Right hindlimb (tissue), 1 donor: ENCODE results near the gene UBR3.
"Not testable (repeated sequence)": the region's sequence is repeated elsewhere in the genome, so short reads cannot be mapped to it uniquely, and the experiment has no call there.

Source experiments
- DNase-seq: peaks from one replicate; pipeline ENCODE4 v3.0.0-alpha.2; 2018

UBR3 gene

DNA sequence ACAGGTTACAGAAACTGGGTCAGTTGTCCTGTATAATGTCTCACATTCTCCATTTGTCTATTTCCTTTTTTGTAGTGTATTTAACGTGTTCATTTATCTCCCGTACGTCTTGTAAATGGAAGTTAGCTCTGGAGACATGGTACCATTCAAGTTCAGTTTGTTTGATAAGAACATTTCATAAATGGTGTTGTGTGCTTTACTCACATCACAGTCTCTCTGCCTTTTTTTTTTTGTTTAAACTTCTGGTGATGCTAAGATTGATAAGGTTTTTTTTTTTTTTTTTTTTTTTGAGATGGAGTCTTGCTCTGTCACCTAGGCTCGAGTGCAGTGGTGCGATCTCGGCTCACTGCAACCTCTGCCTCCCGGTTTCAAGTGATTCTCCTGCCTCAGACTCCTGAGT, 41.7 kb downstream of the UBR3 start:
- DNase-seq, result no peak

DNA sequence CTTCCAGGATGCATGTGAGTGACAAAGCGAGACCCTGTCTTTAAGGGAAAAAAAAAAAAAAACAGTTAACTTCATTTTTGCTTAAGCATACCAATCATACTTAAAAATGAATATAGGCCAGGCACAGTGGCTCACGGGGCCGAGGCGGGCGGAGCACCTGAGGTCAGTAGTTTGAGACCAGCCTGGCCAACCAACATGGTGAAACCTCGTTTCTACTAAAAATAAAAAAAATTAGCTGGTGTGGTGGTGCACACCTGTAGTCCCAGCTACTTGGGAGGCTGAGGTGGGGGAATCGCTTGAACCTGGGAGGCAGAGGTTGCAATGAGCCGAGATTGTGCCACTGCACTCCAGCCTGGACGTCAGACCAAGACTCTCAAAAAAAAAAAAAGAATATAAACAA, 44.1 kb downstream of the UBR3 start:
- DNase-seq, result not testable (repeated sequence)

DNA sequence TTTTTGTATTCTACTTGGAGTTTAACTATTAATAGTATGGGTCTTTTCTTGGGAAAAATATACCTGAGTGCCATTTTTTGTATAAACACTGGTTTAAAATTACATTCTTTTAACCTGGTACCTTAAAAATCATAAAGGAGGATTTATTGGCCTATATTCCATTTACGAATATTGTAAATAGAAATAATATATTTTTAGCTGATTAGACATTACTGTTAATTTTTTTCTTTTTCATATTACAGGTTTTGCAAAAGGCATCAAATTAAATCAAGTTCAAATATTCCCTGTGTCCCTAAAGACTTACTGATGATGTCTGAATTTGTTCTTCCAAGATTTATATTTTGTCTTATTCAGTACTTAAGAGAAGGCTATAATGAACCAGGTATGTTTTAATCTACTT, 44.7 kb downstream of the UBR3 start:
- no peak for DNase-seq

DNA sequence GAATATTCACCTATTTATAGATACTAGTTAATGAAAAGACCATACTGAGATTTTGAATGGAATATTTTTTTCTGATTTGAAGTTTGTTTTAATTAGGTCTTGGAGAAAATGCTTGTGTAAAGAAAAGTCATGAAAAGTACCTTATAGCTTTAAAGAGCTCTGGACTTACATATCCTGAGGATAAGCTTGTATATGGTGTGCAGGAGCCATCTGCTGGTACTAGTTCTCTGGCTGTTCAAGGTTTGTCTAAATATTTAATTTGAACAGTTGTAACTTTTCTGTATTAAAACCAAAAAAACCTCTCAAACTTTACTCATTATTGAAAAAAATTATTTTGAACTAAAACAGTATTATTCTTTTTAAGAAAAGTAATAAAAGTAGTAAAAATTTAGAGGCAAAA, 50.1 kb downstream of the UBR3 start:
- no peak for DNase-seq

DNA sequence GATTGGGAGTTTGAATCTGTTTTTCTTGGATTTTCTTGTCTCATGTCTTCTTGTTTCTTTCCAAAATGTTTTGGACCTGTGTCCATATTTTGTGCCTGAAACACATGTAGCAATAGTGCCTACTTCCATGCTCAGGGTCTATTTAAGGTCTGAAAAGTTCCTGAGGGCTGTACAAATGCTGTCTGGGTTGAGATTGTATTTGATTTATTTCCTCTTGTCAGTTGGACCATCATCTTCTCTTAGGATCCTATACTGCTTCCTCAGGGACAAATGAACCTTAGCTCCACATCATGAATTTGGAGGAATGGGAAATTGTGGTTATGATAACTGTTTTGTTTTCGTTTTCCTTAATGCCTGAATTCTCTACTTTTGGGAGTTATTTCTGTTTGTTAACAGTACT, 59.9 kb downstream of the UBR3 start:
- DNase-seq, result no peak

DNA sequence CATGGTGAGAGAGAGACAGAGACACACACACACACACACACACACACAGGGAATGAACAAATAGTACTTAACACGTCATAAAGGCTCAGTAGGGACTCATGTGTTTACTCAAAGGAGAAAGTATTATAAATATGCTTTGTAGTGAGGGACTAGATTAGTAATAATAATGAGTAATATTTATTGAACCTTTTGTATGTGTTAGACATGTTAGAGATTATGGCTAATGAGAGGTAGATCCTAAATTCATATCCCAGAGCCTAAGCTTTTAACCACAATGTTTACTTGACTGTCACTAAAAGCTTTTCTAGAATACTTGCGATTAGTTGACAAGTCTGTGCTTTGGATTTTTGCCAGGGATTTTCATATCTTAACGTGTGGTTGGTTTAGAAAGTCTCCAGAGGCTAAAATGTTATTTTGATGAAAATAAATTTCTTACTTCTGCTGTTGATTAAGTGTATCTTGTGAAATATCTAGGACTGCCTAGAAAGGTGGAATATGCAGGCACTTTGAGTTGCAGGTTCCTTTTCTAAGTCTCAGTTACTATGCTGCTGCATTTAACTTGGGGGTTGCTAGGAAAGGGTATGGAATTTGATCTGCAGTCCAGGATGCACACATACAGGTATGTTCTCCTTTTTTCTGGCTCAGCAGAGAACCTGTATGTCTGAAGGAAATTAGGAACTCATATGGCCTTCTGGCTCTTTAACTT, 64.5 kb downstream of the UBR3 start:
- DNase-seq, result no peak

DNA sequence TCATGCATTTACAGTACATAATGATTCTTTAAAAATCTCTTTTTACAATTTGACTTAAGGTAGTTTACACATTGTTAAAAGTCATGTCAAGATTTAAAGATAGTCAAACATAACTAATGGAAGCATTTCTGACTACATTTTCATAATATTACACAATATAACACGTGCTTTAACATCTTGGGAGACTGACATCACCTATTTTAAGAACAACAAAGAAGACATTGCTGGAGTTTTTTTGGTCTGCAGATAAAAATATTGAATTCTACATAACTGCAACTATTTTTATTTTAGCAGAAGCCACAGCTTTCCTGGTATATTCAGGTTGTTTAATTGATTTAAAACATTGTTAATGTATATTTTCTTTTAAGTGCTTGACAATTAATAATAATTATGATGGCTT, 65.7 kb downstream of the UBR3 start:
- no peak for DNase-seq

DNA sequence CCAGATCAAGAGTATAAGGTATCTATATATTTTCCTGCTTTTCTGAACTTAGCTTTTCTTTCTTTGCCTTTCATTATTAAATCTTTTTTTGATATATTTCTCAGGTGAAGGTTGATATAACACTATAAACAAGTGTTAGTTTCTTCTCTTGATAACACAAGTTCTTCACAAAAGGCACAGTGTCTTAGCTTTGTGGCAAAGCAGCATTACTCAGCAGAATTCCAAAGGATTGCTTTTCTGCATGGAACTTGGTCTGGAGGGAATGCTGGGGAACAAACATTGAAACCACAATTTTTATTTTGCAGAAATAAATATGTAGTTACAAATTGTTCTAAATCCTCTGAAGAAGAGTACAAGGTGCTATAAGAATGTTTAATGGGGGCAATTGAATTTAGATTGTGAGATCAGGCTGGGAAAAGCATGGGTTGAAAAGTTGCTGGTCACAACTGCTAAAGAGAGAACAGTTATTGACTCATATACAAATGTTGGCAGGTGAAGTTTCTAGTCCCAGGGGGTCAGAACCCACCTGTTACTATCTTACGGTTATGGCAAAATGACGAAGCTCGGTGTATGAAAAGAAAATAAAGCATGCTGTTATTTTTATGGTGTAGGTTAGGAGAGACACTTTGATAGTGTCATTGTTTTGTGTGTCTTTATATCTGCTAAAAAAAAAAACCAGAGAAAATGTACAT, 68.2 kb downstream of the UBR3 start:
- no peak for DNase-seq

DNA sequence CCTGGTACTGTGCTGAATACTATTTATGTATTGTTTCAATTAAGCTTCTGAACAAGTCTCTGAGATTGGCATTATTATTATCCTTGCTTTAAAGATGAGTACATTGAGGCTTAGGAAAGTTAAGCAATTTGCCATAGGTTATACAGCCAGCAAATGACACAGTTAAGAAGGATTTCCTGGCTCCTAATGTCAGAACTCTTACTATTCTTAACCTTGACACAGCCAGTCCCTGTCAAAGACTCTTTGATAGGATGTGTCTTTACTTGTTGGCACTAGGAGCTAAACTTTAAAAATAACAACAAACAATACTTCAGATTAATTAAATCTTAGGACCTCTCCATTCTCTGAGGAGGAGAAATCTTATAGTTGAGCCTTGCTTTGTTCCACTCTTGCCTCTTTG, 70.6 kb downstream of the UBR3 start:
- no peak for DNase-seq

DNA sequence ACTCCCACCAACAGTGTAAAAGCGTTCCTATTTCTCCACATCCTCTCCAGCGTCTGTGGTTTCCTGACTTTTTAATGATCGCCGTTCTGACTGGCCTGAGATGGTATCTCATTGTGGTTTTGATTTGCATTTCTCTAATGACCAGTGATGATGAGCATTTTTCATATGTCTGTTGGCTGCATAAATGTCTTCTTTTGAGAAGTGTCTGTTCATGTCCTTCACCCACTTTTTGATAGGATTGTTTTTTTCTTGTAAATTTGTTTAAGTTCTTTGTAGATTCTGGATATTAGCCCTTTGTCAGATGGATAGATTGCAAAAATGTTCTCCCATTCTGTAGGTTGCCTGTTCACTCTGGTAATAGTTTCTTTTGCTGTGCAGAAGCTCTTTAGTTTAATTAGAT, 72.8 kb downstream of the UBR3 start:
- DNase-seq, result not testable (repeated sequence)

DNA sequence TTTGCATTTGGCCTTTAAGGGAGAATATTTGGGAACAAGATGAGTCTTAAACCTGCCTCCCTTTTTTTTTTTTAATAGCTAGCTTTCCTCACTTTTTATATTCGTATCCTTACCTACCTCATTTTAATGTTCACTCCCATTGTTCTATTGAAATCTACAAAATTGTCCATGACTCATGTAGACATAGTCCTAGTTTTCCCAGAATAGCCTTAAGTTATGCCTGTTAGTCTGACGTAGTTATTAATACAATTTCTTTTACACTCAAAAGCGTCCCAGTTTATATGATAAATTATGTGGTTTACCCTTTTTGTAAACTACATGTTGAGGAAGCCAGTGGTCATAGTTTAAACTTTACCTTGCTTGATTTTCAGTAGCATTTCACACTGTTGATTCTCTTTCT, 73.4 kb downstream of the UBR3 start:
- DNase-seq, result no peak

DNA sequence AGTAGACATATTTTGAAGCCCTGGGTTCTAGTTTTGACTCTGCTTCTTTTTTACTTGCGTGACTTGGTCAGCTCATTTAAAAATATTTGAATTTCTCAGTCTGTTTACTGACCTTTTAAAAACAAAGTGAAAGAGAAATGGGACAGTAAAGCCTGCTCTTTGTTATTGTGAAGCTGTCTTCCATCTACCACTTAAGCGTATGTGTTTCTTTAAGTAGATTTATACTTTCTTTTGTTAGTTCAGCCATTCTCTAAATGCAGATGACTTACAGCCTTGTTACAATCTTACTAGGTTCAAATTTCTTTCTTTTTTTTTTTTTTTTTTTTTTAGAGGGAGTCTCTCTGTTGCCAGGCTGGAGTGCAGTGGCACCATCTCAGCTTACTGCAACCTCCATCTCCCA, 79.5 kb downstream of the UBR3 start:
- no peak for DNase-seq

DNA sequence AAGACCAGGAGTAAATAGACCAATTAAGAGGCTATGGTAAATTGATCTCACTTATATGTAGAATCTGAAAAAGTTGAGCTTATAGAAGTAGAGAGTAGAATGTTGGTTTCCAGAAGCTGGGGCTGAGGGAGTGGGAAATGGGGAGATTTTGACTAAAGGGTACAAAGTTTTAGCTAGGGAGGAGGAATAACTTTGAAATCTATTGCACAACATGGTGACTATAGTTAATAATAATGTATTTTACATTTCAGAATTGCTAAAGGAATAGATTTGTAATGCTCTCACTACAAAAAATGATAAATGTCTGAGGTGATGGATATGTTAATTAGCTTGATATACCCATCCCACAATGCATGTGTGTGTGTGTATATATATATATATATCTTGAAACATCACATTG, 82.1 kb downstream of the UBR3 start:
- no peak for DNase-seq

DNA sequence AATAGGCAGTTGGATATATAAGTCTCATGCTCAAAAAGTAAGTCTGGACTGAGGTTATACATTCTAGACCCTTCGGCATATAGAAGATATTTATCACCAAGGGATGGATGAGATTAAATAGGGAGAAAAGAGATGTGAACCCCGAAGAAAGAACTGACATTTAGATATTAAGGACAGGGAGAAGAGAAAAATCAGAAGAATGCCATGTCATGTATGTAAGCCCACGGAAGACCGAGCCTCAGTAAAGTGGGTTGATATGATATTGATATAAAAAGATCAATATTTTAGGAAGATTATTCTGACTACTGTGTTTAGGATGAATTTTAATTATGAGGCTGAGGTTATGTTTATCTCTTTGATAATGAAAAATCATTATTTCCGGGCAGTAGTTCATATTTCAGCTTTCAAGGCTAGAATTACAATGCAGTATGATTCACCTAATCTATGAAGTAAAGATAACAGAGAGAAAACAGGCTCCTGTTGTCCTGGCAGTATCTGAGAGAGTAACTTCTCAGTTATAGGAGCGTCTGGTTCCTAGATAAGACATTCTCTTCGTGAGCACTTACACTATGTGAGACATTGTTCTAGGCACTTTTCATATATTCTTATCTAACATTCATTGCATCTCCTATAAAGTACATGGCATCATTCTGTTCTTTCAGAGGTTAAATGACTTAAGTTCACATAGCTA, 83.0 kb downstream of the UBR3 start:
- no peak for DNase-seq

DNA sequence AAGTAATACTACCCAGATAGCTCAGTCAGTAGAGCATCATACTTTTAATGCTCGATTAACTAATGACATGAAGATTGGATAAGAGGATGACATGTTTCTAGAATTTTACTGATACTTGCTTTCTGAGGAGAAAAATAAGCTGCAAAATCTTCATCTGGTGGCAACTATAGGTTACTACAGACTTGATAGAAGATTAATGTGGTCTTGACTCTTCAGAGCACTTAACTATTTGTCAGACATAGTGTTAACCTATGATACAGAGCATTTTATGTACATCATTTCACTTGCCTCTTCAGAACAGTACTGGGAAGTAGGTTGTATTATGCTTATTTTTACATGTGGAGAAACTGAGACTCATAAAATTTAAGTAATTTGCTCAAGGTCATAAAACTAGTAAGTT, 83.9 kb downstream of the UBR3 start:
- DNase-seq, result no peak

DNA sequence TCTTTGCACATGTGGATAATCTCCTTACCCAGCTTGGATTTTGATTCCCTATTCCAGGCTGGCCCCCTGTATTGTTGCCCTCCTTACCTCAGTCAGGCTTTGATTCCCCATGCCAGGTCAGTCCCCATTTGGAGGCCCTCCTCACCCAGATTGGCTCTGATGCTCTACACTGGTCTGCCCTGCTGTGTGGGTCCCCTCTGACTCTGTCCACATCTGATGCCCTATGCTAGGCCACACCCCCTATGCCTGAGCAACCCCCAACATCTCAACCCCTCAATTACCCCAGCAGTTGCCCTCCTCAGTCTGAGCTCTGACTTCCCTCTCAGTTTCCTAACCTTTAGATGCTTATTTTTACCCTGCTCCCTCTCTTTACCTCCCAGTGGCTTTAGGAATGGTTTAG, 89.4 kb downstream of the UBR3 start:
- no peak for DNase-seq

DNA sequence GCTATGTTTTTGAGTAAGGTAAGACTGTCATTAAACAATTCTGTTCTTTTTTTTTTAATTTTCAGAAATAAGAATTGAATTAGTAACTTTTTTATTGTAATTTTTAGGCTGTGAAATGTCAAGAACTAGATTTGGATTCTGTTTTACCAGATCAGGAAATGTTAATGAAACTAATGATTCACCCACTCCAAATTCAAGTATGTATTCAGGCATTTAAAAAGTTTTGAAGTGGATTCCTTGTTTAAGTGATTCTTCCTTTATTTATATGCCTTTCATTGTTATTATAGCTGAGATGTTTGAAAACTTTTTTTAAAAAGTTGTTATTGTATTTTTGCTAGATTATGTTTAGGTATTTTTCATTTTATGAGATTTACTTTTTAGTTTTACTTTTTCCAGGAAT, 96.7 kb downstream of the UBR3 start:
- DNase-seq, result no peak

DNA sequence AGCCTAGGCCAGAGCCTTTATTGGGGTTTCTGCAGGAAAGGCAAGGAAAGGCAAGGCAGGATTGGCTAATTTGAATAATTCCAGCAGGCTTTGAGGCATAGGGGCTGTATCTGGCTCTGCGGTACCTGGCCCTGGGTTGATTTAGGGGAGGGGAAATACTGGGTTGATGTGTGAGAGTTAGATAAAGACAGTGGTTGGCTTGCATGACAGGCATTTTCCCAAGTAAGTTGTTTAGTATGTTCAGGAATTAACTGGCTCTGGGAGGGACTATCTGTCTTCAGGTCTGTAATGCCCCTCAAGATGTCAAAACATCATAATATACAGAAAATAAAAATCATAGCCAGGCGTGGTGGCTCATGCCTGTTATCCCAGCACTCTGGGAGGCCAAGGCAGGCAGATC, 98.7 kb downstream of the UBR3 start:
- no peak for DNase-seq

DNA sequence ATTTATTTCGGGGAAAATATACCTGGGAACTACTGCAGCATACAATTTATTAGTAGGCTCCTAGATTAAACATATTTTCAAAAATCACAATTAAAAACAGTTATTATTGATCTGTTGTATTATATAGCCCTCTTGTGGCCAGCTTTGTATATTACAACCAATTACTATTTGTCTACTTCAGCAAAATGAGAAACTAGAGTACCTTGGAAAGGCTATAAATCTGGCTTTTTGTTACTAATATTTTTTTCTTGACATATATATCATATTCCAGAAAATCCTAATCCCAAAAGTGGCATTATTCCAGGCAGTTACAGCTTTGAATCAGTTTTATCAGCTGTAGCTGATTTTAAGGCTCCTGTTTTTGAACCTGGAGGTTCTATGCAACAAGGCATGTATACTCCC, 101.2 kb downstream of the UBR3 start:
- no peak for DNase-seq

DNA sequence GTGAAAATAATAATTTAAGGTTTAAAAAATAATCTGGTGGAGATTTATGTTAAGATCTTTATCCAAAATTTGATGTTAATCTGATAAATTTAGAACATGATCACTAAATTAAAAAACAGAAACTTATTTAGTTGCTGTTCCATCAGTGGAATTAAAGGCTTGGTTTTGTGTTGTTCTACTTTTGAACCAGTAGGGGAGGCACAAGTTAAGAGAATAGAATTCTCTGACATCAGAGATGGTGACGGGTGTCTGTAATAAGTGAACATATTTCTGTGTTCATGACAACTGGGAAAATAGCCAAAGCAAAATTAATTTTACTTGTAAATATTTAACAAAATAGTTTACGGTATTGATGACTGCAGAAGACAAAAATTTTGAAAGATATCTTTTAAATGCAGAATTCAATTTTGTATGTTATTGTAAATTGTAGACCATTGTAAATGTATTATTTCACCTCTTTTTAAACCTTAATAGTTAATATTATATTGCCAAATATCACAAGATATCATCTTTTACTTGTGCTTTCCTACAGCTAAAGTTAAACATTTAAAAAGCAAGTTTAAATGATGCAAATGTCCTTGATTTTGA, 106.0 kb downstream of the UBR3 start:
- DNase-seq, result no peak

DNA sequence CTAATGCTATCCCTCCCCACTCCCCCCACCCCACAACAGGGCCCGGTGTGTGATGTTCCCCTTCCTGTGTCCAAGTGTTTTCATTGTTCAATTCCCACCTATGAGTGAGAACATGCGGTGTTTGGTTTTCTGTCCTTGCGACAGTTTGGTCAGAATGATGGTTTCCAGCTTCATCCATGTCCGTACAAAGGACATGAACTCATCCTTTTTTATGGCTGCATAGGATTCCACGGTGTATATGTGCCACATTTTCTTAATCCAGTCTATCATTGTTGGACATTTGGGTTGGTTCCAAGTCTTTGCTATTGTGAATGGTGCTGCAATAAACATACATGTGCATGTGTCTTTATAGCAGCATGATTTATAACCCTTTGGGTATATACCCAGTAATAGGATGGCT, 109.4 kb downstream of the UBR3 start:
- not testable (repeated sequence) for DNase-seq

DNA sequence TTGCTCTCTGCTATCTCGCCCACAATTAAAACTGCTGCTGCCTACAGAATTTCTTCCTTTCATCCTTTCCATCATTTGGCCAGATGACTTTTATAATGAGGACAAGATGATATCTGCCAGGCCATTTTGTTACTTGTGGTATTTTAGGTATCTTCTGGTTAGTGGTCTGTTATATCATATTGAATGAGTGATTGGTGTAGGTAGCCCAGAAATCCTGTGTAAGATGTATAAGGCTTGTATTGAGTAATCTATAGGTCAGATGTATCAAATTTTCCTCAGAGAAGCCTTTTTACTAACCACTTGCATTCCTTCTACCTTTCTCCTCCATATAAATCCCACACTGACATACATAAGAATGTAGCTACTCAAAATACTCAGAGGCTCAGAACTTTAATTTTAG, 118.3 kb downstream of the UBR3 start:
- no peak for DNase-seq

DNA sequence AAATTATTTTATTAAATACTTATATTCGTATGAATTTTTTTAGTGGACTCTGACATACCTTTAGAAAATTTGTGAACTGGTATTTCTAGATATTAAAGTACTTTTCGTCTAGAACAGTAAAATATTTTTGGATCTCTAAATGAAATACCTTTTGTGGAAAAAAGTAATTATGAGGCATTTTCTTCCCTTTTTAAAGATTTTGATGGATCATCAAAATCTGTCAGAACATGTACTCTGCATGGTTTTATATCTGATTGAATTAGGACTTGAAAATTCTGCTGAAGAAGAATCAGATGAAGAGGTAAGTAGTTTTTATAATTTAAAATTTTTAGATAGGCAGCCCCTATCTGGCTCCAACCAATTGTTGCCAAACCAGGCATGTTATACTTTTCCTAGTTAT, 118.8 kb downstream of the UBR3 start:
- no peak for DNase-seq

DNA sequence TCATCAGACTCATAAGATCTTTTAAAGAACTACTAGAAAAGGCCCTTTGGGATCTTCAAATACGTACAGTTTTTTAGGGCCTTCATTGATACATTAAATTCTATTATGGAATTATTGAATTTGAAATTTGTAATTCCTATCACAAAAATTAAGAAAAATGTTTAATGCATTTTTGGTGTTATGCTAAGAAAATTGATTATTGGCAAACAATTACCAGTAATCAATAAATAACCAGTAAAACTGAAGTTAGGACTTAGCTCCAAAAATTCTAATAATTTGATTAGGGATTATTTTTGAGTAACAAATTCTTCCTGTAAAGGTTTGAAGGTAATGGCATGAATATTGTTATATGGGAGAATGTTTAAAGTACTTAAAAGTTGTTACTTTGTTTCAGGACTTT, 119.3 kb downstream of the UBR3 start:
- DNase-seq, result no peak
